ENCODE data around the gene TIGIT. TPM values are rescaled to one million over a fixed set of nuclear protein-coding genes. Genes with fewer than 3 reads are reported as not detected.

Gene TIGIT
- total RNA-seq, 1 experiment from 2014 or later, result not detected

DNA sequence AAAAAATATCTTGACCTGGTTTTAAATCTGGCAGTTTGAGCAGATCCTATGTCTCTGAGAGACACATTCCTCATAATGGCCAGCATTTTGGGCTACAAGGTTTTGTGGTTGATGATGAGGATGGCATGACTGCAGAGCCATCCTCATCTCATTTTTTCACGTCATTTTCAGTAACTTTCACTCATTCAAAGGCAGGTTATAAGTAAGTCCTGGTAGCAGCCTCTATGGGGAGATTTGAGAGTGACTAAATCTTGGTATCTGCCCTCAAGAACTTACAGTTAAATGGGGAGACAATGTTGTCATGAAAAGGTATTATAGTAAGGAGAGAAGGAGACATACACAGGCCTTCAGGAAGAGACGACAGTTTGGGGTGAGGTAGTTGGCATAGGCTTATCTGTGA, 14.5 kb downstream of the TIGIT start:
- POLR2A ChIA-PET (ENCODE audit: low non-redundant PET), result no interaction called here

DNA sequence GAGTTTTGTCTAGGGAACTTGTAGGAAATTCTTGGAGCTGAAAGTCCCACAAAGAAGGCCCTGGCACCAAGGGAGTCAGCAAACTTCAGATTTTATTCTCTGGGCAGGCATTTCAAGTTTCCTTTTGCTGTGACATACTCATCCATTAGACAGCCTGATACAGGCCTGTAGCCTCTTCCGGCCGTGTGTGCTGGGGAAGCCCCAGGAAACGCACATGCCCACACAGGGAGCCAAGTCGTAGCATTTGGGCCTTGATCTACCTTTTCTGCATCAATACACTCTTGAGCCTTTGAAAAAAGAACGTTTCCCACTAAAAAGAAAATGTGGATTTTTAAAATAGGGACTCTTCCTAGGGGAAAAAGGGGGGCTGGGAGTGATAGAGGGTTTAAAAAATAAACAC, 15.0 kb downstream of the TIGIT start:
- intact Hi-C loops (cut with micrococcal nuclease; ENCODE audit: unreplicated experiment), result no loop called here
- TF ChIP-seq, protein P1, sequence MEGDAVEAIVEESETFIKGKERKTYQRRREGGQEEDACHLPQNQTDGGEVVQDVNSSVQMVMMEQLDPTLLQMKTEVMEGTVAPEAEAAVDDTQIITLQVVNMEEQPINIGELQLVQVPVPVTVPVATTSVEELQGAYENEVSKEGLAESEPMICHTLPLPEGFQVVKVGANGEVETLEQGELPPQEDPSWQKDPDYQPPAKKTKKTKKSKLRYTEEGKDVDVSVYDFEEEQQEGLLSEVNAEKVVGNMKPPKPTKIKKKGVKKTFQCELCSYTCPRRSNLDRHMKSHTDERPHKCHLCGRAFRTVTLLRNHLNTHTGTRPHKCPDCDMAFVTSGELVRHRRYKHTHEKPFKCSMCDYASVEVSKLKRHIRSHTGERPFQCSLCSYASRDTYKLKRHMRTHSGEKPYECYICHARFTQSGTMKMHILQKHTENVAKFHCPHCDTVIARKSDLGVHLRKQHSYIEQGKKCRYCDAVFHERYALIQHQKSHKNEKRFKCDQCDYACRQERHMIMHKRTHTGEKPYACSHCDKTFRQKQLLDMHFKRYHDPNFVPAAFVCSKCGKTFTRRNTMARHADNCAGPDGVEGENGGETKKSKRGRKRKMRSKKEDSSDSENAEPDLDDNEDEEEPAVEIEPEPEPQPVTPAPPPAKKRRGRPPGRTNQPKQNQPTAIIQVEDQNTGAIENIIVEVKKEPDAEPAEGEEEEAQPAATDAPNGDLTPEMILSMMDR (conservative IDR thresholded peaks at IDR 0.05; ENCODE audit: low read depth, low read length), result no peak
- TF ChIP-seq EZH2 (IDR thresholded peaks at IDR 0.05; ENCODE audit: borderline replicate concordance, low read depth, low read length, poor library complexity, severe bottlenecking), result no peak

More for the DNA sequence above, 14.5 kb downstream of the TIGIT start:
- no peak overlapping the region for H3K4me3 ChIP-seq (ENCODE audit: low read depth, low read length, poor library complexity, severe bottlenecking)
- H3K9me3 ChIP-seq (ENCODE audit: low read depth, low read length, poor library complexity, severe bottlenecking), result no peaks in the 10 kb centered on the region
- no peaks in the 10 kb centered on the region for H3K4me1 ChIP-seq (ENCODE audit: insufficient read depth, low read length, poor library complexity, severe bottlenecking)
- H3K36me3 ChIP-seq (ENCODE audit: insufficient read depth, low read length, poor library complexity, severe bottlenecking), result no peaks in the 10 kb centered on the region
- CTCF ChIA-PET, result interaction anchor here (1.8 kb wide), 1 partner anchor 9 kb away, joined by 4 read pairs; no protein-coding TSS in a partner anchor
- no peak for DNase-seq (ENCODE audit: low spot score)
- H3K27ac ChIP-seq (ENCODE audit: low read depth, low read length, poor library complexity, severe bottlenecking), result no peak overlapping the region
- intact Hi-C loops (cut with micrococcal nuclease; ENCODE audit: unreplicated experiment), result no loop called here
- no peaks in the 10 kb centered on the region for H3K27me3 ChIP-seq (replicated peaks; ENCODE audit: insufficient read depth, low read depth, low read length, poor library complexity)
- no TSS peak for BruUV-seq (replicated peaks)
- TF ChIP-seq, protein P1 (conservative IDR thresholded peaks at IDR 0.05; ENCODE audit: low read depth, low read length), result no peak
- no peak for TF ChIP-seq EZH2 (IDR thresholded peaks at IDR 0.05; ENCODE audit: borderline replicate concordance, low read depth, low read length, poor library complexity, severe bottlenecking)

DNA sequence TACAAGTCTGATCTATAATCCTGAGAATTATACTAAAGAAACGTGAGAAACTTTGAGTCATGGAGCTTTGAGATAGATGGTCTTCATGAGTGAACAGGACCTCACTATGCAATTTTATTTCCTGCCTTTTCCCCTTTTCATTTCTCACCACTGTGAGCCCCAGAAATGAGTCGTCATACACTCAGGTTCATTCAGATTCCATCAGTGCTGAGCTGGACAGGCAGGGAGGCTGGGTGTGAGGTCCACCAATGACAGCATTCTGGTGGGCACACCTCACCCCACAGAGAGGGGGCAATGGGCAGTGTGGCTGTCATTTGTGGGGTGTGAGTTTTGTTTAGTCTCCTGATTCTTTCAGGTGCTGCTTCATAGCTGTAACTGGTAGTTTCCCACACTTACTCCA, 16.9 kb downstream of the TIGIT start:
- POLR2A ChIA-PET (ENCODE audit: low non-redundant PET), result no interaction called here
- TF ChIP-seq, protein P1 (conservative IDR thresholded peaks at IDR 0.05; ENCODE audit: low read depth, low read length), result no peak
- TF ChIP-seq EZH2 (IDR thresholded peaks at IDR 0.05; ENCODE audit: borderline replicate concordance, low read depth, low read length, poor library complexity, severe bottlenecking), result no peak
- no TSS peak for BruUV-seq (replicated peaks)
- no peaks in the 10 kb centered on the region for H3K27me3 ChIP-seq (replicated peaks; ENCODE audit: insufficient read depth, low read depth, low read length, poor library complexity)
- intact Hi-C loops (cut with micrococcal nuclease; ENCODE audit: unreplicated experiment), result no loop called here
- CTCF ChIA-PET, result no interaction called here
- no peaks in the 10 kb centered on the region for H3K9me3 ChIP-seq (ENCODE audit: low read depth, low read length, poor library complexity, severe bottlenecking)
- no peak overlapping the region for H3K4me3 ChIP-seq (ENCODE audit: low read depth, low read length, poor library complexity, severe bottlenecking)
- H3K36me3 ChIP-seq (ENCODE audit: insufficient read depth, low read length, poor library complexity, severe bottlenecking), result no peaks in the 10 kb centered on the region
- no peaks in the 10 kb centered on the region for H3K4me1 ChIP-seq (ENCODE audit: insufficient read depth, low read length, poor library complexity, severe bottlenecking)
- no peak for DNase-seq (ENCODE audit: low spot score)
- no peak overlapping the region for H3K27ac ChIP-seq (ENCODE audit: low read depth, low read length, poor library complexity, severe bottlenecking)

More for the DNA sequence above, 15.0 kb downstream of the TIGIT start:
- Histone ChIP-seq H3K4me3 (ENCODE audit: low read depth, low read length, poor library complexity, severe bottlenecking) (no peak overlapping the region), H3K27ac (ENCODE audit: low read depth, low read length, poor library complexity, severe bottlenecking) (no peak overlapping the region), H3K36me3 (ENCODE audit: insufficient read depth, low read length, poor library complexity, severe bottlenecking) (no peaks in the 10 kb centered on the region), H3K4me1 (ENCODE audit: insufficient read depth, low read length, poor library complexity, severe bottlenecking) (no peaks in the 10 kb centered on the region), H3K27me3 (replicated peaks; ENCODE audit: insufficient read depth, low read depth, low read length, poor library complexity) (no peaks in the 10 kb centered on the region), H3K9me3 (ENCODE audit: low read depth, low read length, poor library complexity, severe bottlenecking) (no peaks in the 10 kb centered on the region)
- ChIA-PET CTCF (interaction anchor here (1.8 kb wide), 1 partner anchor 10 kb away, joined by 4 read pairs; no protein-coding TSS in a partner anchor), POLR2A (ENCODE audit: low non-redundant PET) (no interaction called here)
- no peak for DNase-seq (ENCODE audit: low spot score)
- BruUV-seq (replicated peaks), result no TSS peak

Data from A673 (cell line).